ENCODE measurements around the gene PPP1R13B. TPM values are rescaled to one million over a fixed set of nuclear protein-coding genes. Genes with fewer than 3 reads are reported as not detected.

The PPP1R13B gene
- total RNA-seq, 4 donors from 2014 or later, result 5.6 to 71.6 (median 18.2) TPM

GRCh38 chr14:103836976-103837725 is 10.2 kb downstream of the PPP1R13B start:
- Histone ChIP-seq H3K36me3 (no peaks in the 10 kb centered on the region), H3K4me3 (no peak overlapping the region), H3K27ac (no peak overlapping the region), H3K9me3 (no peaks in the 10 kb centered on the region), H3K4me1 (no peaks in the 10 kb centered on the region), H3K27me3 (no peaks in the 10 kb centered on the region)
- TF ChIP-seq POLR2A (IDR thresholded peaks at IDR 0.05) (no peak), CTCF (IDR thresholded peaks at IDR 0.05) (no peak)
- no peak for DNase-seq
- intact Hi-C loops (cut with DNase I; ENCODE audit: low total_unique reads), result no loop called here

DNA sequence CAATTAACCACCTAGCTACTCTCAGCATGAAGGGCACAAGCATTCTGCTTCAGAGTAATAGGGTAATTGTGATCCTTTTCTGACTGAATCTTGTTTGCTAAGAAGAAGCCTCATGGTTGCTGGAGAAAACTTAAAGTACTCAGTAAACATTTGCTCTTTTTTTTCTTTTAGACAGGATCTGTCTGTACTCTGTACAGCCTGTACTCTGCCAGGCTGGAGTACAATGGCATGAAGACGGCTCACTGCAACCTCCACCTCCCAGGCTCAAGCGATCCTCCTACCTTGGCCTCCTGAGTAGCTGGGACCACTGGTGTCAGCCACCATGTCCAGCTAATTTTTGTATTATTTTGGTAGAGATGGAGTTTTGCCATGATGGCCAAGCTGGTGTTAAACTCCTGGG is 12.4 kb downstream of the PPP1R13B start:
- no peaks in the 10 kb centered on the region for H3K9me3 ChIP-seq
- no peaks in the 10 kb centered on the region for H3K27me3 ChIP-seq
- intact Hi-C loops (cut with DNase I; ENCODE audit: low total_unique reads), result no loop called here
- no peaks in the 10 kb centered on the region for H3K36me3 ChIP-seq
- no peak overlapping the region for H3K27ac ChIP-seq
- H3K4me3 ChIP-seq, result no peak overlapping the region
- no peak for DNase-seq
- H3K4me1 ChIP-seq, result no peaks in the 10 kb centered on the region
- TF ChIP-seq CTCF (IDR thresholded peaks at IDR 0.05) (no peak), POLR2A (IDR thresholded peaks at IDR 0.05) (no peak)

DNA sequence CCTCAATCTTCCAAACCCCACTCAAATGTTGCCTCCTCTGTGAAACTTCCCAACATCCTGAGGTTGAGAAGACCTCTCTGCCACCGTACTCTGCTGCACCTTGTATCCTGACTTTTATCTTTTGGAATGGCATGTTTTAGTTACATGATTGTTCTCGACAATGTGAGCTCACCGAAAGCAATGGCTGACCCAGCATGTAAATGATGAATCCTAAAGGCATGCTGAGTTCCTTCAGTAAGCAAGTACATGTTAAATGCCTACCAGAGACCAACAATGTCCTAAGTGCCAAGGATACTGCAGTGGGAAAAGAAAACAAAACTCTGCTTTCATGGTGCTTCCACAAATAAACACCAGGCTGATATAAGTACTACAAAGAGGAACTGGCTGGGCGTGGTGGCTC is 13.7 kb downstream of the PPP1R13B start:
- DNase-seq, result no peak
- Histone ChIP-seq H3K4me3 (no peak overlapping the region), H3K9me3 (no peaks in the 10 kb centered on the region), H3K36me3 (no peaks in the 10 kb centered on the region), H3K4me1 (no peaks in the 10 kb centered on the region), H3K27me3 (no peaks in the 10 kb centered on the region), H3K27ac (no peak overlapping the region)
- TF ChIP-seq POLR2A (IDR thresholded peaks at IDR 0.05) (no peak), CTCF (IDR thresholded peaks at IDR 0.05) (no peak)
- intact Hi-C loops (cut with DNase I; ENCODE audit: low total_unique reads), result no loop called here

- intact Hi-C loops (cut with DNase I; ENCODE audit: low total_unique reads), result no loop called here
- TF ChIP-seq POLR2A (IDR thresholded peaks at IDR 0.05), result no peak
- TF ChIP-seq CTCF (IDR thresholded peaks at IDR 0.05), result no peak
- H3K4me1 ChIP-seq, result no peaks in the 10 kb centered on the region
- DNase-seq, result no peak
- H3K36me3 ChIP-seq, result no peaks in the 10 kb centered on the region
- H3K4me3 ChIP-seq, result no peak overlapping the region
- H3K27ac ChIP-seq, result no peak overlapping the region
- H3K9me3 ChIP-seq, result no peaks in the 10 kb centered on the region
- H3K27me3 ChIP-seq, result no peaks in the 10 kb centered on the region
Observed at GRCh38 chr14:103832046-103832445, 15.3 kb downstream of the PPP1R13B start.

GRCh38 chr14:103830511-103831270 is 16.7 kb downstream of the PPP1R13B start:
- H3K9me3 ChIP-seq, result no peaks in the 10 kb centered on the region
- H3K27me3 ChIP-seq, result no peaks in the 10 kb centered on the region
- DNase-seq, result no peak
- H3K4me3 ChIP-seq, result no peak overlapping the region
- intact Hi-C loops (cut with DNase I; ENCODE audit: low total_unique reads), result no loop called here
- H3K4me1 ChIP-seq, result no peaks in the 10 kb centered on the region
- H3K27ac ChIP-seq, result no peak overlapping the region
- TF ChIP-seq POLR2A (IDR thresholded peaks at IDR 0.05), result no peak
- TF ChIP-seq CTCF (IDR thresholded peaks at IDR 0.05), result no peak
- H3K36me3 ChIP-seq, result no peaks in the 10 kb centered on the region
